GM19035 (cell line): ENCODE measurements around the gene MEI1.
"Not testable (repeated sequence)": the region's sequence is repeated elsewhere in the genome, so short reads cannot be mapped to it uniquely, and the experiment has no call there.

ENCODE experiments used
- ATAC-seq: cut with Tn5 transposase; IDR thresholded peaks from one replicate; pipeline ENCODE4 v1.9.1; 2021; ENCODE audit not compliant: unreplicated experiment

The MEI1 gene

GRCh38 chr22:41819257-41819656, 120.0 kb downstream of the MEI1 start:
- no peak for ATAC-seq

GRCh38 chr22:41820447-41820846, 121.1 kb downstream of the MEI1 start:
- ATAC-seq, result no peak

GRCh38 chr22:41821471-41822316, 122.4 kb downstream of the MEI1 start:
- ATAC-seq, result no peak

GRCh38 chr22:41822317-41823057, 123.2 kb downstream of the MEI1 start:
- no peak for ATAC-seq

GRCh38 chr22:41823797-41824196, 124.5 kb downstream of the MEI1 start:
- no peak for ATAC-seq

GRCh38 chr22:41825376-41825775, 126.1 kb downstream of the MEI1 start:
- ATAC-seq, result no peak

- ATAC-seq, result no peak
Observed at GRCh38 chr22:41826021-41826420, 126.7 kb downstream of the MEI1 start.

GRCh38 chr22:41826430-41827383, 127.4 kb downstream of the MEI1 start:
- ATAC-seq, result no peak

- no peak for ATAC-seq
Observed at GRCh38 chr22:41827671-41828070, 128.4 kb downstream of the MEI1 start.

- no peak for ATAC-seq
Observed at GRCh38 chr22:41828516-41828915, 129.2 kb downstream of the MEI1 start.

GRCh38 chr22:41830174-41830573, 130.9 kb downstream of the MEI1 start:
- ATAC-seq, result no peak

GRCh38 chr22:41831383-41831782, 132.1 kb downstream of the MEI1 start:
- no peak for ATAC-seq

GRCh38 chr22:41831828-41832552, 132.7 kb downstream of the MEI1 start:
- no peak for ATAC-seq

- ATAC-seq, result peak; percentile 86
Observed at GRCh38 chr22:41832553-41833368, 133.5 kb downstream of the MEI1 start, which contains the start of gene SREBF2. Gene SREBF2 (plus strand): TSS chr22:41833105. CDS start chr22:41833271, 166 bp downstream.

- ATAC-seq, result peak; percentile 25
Observed at GRCh38 chr22:41833369-41834004, 134.2 kb downstream of the MEI1 start.

GRCh38 chr22:41834005-41834944, 135.0 kb downstream of the MEI1 start:
- no peak for ATAC-seq

GRCh38 chr22:41835462-41835861, 136.2 kb downstream of the MEI1 start:
- ATAC-seq, result not testable (repeated sequence)

- ATAC-seq, result no peak
Observed at GRCh38 chr22:41836551-41836950, 137.2 kb downstream of the MEI1 start.
